ENCODE data around the gene KLHDC4.
A peak's percentile ranks its signal among the peaks of the same experiment; 100 is the strongest.

The KLHDC4 gene

DNA sequence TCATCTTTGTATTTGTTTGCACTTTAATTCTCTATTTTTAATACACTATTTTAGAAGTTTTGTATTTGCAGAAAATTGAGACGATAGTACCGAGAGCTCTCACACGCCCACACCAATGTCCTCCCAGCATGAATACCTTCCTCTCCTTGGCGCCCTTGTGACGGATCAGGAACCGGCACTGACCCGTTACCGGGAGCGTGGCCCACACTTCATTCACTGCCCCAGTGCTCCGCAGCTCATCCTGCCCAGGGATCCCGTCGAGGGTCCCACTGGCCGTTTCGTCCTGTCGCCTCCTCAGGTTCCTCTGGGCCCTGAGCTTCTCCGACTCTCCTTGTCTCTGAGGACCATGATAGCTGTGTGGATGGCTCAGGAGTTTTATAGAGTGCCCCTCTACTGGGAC is 50.6 kb downstream of the KLHDC4 start:
- DNase-seq, result no peak

- no peak for DNase-seq
These were observed 52.1 kb downstream of the KLHDC4 start for GRCh38 chr16:87713451-87714229.

DNA sequence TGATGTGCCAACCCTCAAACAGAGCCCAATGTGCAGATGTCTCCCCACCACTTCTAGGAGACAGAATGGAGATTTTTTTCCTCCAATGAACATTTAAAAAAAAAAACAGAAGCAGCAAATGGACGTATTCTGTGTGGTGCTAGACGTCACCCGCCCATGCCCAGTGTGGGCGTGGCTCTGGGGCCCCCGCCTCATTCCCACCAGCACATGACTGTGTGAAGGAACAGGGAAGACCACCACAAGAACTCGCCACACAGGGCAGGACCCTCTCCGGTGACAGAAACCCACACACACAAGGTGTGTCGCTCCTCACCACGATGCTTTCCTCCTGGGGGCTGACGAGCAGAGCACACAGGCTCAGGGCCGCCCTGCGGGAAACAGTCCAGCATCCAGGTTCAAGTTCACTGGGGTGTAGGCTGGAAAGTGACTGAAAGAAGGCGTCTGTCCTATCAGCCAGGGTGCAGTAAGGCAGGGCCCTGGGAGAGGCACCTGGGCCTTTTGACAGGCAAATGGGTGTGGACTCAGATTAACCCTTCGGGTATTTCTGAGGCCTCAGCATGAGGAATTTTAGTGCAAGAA is 53.5 kb downstream of the KLHDC4 start:
- no peak for DNase-seq

GRCh38 chr16:87710887-87711286 is 54.9 kb downstream of the KLHDC4 start:
- DNase-seq, result no peak

DNA sequence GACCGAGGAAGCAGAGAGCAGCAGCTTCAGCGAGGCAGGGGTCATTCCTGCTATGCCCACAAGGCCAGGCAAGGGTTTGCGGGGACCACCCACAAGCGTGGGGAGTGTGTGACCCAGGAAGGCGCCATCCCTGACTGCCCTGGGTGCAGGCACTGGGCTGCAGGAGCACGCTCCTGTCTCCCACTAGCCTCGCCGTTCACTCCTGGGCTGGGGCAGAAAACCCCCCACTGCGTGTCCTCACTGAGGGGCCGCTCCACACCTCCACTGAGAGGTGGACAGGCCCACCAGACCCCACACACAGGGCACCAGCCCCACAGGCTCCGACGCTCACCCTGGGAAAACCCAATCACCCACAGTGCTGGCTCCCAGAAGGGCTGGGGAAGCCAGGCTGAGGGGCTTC is 56.1 kb downstream of the KLHDC4 start:
- no peak for DNase-seq

GRCh38 chr16:87708881-87709638 is 56.7 kb downstream of the KLHDC4 start:
- no peak for DNase-seq

- no peak for DNase-seq
These were observed 57.8 kb downstream of the KLHDC4 start for GRCh38 chr16:87707714-87708580.

- no peak for DNase-seq
These were observed 58.7 kb downstream of the KLHDC4 start for GRCh38 chr16:87707097-87707496.

- no peak for DNase-seq
These were observed 59.3 kb downstream of the KLHDC4 start for GRCh38 chr16:87706278-87707000.

DNA sequence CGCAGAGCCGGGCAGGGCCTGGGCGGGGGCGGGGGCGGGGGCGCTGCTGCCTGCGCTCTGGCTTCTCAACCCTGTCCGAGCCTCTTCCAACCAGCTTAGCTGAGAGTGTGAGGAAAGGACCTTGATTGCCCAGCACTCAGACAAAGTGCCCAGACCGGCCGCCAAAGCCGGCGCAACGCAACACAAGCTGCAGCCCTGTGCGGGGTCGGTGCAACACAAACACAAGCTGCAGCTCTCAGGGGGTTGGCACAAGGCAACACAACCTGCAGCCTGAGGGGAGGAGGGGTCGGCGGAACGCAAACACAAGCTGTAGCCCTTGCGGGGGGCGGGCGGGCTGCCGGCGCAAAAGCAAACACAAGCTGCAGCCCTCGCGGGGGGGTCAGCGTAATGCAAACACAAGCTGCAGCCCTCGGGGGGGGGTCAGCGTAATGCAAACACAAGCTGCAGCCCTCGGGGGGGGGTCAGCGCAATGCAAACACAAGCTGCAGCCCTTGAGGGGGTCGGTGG is 60.0 kb downstream of the KLHDC4 start:
- no peak for DNase-seq

DNA sequence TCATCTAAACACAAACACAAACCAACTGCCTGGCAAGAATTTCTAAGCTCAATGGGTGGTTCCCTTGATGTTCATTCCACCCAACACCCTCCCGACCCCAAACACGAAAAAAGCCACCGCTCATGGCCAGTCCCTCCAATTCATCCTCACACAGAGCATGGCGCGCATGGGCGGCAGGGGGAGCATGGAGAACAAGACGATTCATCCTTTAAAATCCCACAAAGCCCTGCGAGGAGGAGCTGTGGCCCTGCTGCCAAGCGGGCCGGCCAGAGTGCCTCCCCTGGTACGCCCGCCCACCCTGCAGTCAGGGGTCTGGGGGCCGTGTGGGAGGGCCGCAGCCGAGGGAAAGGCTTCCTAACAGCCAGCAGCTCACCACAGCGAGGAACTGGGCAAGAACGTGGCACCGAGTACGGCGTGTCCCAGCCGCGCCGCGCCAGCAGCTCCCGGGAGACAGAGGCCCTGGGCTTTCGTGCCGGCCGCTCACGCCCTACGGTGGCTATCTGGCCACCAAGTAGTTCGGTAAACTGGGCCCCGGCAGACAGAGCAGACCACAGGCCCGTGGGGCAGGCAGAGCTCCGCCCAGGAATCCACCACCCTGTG is 60.9 kb downstream of the KLHDC4 start:
- no peak for DNase-seq

DNA sequence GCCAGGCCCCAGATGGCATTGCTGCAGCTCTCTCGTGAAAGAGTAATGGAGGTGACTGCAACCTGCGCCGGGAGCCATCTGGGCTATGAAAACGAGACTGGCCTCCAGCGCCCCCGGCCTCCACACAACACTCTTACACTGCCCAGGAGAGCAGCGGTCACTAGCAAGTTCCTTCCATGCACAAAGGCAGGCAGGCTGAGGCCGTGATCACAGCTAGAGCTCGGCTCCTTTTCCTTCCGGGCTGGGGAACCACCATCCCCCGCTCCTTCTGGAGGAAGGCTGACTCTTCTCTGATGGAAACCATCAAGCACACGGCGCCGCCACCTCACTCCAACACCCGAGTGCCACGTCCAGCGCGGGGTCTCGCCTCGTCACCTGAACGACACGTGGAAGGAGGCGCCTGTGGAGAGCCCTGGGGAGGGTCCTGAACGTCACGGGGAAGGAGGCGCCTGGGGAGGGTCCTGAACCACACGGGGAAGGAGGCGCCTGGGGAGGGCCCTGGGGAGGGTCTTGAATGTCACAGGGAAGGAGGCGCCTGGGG is 61.9 kb downstream of the KLHDC4 start:
- DNase-seq, result no peak

DNA sequence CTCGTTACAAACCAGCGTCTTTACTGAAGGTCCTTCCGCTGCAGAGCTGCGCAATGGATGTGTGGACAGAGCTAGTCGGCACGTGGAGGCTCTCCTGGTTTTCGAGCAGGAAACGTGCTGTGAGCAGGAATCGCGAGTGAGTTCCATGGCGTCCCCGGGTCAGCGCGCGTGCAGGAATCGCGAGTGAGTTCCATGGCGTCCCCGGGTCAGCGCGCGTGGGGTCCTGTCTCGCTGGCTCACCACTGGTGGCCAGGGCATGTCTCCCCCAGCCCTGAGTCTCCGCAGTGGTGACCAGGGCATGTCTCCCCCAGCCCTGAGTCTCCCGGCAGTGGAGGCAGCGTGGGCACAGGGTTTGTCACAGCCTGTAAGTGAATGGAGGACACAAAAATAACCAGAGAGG is 62.7 kb downstream of the KLHDC4 start:
- DNase-seq, result no peak

GRCh38 chr16:87702325-87702811 is 63.4 kb downstream of the KLHDC4 start:
- DNase-seq, result peak; percentile 68

GRCh38 chr16:87701505-87701921 is 64.3 kb downstream of the KLHDC4 start:
- peak; percentile 54 for DNase-seq

DNA sequence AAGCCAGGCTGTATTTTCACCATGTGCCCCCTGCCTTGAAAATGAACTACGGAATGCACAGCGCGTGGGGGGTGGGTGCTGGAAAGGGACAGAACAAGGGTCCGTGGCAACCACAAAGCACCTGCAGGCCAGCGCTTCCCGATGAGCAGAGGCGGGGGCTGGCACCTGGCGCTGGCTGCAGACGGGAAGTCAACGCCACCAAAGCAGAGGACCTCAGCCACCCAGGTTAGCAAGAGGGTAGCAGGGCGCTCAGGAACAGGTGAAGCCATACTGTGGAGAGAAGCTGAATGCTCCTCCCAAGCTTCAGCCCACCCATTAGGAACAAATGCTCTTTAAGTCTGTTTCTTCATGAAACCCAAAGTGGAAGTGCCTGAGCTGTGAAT is 64.7 kb downstream of the KLHDC4 start:
- no peak for DNase-seq

DNA sequence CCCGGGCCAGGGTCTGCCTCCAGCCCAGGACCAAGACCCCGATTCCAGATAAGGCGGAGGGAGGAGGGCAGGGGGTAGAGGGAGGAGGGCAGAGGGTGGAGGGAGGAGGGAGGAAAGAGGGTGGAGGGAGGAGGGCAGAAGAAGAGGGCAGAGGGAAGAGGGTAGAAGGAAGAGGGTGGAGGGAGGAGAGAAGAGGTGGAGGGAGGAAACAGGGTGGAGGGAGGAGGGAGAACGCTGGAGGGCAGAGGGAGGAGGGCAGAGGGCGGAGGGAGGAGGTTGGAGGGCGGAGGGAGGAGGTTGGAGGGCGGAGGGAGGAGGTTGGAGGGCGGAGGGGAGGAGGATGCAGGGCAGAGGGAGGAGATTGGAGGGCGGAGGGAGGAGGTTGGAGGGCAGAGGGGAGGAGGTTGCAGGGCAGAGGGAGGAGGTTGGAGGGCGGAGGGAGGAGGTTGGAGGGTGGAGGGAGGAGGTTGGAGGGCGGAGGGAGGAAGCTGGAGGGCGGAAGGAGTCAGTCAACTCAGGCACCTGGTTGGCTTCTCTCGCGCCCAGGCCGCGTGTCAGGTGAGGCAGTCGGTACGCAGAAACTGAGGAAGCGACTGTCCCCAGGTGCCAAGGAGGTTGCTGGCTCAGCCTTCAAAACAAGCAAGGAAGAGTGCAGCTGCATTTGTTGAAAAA is 65.2 kb downstream of the KLHDC4 start:
- DNase-seq, result no peak

- no peak for DNase-seq
These were observed 67.0 kb downstream of the KLHDC4 start for GRCh38 chr16:87698676-87699199.

GRCh38 chr16:87698241-87698640 is 67.5 kb downstream of the KLHDC4 start:
- DNase-seq, result no peak

DNA sequence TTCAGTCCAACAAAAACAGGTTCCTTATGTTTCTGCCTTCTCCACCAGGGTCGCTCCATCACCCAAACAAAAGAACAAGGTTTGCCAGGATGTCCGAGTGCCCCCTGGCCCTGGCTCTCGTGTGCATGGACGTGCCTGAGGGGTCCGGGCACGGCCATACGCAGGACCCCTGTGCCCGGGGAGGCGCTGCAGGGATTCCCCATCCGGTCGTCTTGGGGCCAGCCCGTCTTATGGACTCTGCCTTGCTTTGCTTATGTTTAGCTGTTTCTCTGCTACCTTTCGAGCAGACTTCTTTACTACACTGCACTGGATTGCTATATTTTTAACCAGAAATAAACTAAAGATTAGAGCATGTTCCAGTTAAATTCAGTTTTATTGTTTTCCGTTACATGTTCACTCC is 68.0 kb downstream of the KLHDC4 start:
- DNase-seq, result no peak

All from femur (tissue), 1 donor.